GM12878 (cell line): ENCODE results near the gene LPIN1.

Experiments used
- BCL11A ChIP-seq: IDR thresholded peaks from 2 replicates; pipeline ENCODE4 v1.6.1; 2011; ENCODE audit warnings: low read depth, low read length
- CHD2 ChIP-seq: IDR thresholded peaks from 2 replicates; pipeline ENCODE4 v1.6.1; 2011; ENCODE audit warnings: low read depth, low read length, improper control_type of control experiment, borderline replicate concordance
- KDM1A ChIP-seq: fragments of 200-600 bp; sonication (generic); IDR thresholded peaks from 2 replicates; pipeline ENCODE4 v1.6.1; 2016; ENCODE audit warnings: borderline replicate concordance
- MXI1 ChIP-seq: fragments of 150-350 bp; IDR thresholded peaks from 2 replicates; pipeline ENCODE4 v1.6.1; 2011; ENCODE audit warnings: low read depth, mild to moderate bottlenecking, inconsistent platforms, low read length, improper control_type of control experiment
- MYB ChIP-seq: fragments of 150-350 bp; IDR thresholded peaks from 2 replicates; pipeline ENCODE4 v1.6.1; 2014; ENCODE audit warnings: mild to moderate bottlenecking, low read depth, low read length, borderline replicate concordance
- POLR2A ChIP-seq: IDR thresholded peaks from 2 replicates; pipeline ENCODE4 v1.6.1; 2011; ENCODE audit warnings: low read depth, mild to moderate bottlenecking, low read length
- RAD21 ChIP-seq: IDR thresholded peaks from 2 replicates; pipeline ENCODE4 v1.6.1; 2011; ENCODE audit warnings: mild to moderate bottlenecking, low read depth, low read length, moderate library complexity; ENCODE audit not compliant: insufficient read depth
- TCF12 ChIP-seq: IDR thresholded peaks from 2 replicates; pipeline ENCODE4 v1.6.1; 2011; ENCODE audit warnings: low read depth, mild to moderate bottlenecking, low read length
- YY1 ChIP-seq: IDR thresholded peaks from 2 replicates; pipeline ENCODE4 v1.6.1; 2011; ENCODE audit warnings: low read depth, mild to moderate bottlenecking, low read length
- TF ChIP-seq, protein P1 (sequence below), 3 experiments: IDR thresholded peaks in 2 of 3; conservative IDR thresholded peaks in 1 of 3; 2 replicates each; pipeline ENCODE4 v1.5.1; 2011; ENCODE audit warnings: low read depth in 3 of 3, low read length in 3 of 3, mild to moderate bottlenecking in 3 of 3, control low read depth in 2 of 3, moderate library complexity in 2 of 3, inconsistent platforms in 1 of 3, mixed read lengths in 1 of 3; ENCODE audit not compliant: control insufficient read depth in 2 of 3, insufficient read depth in 1 of 3; ENCODE audit errors: extremely low read depth in 1 of 3
- TF ChIP-seq, protein P2 (sequence below): IDR thresholded peaks from 2 replicates; pipeline ENCODE4 v1.6.1; 2012; ENCODE audit warnings: mild to moderate bottlenecking, low read depth, low read length
- TF ChIP-seq, protein P3 (sequence below): IDR thresholded peaks from 2 replicates; pipeline ENCODE4 v1.6.1; 2011; ENCODE audit warnings: low read depth, mild to moderate bottlenecking, low read length, moderate library complexity, borderline replicate concordance; ENCODE audit errors: extremely low read depth

DNA sequence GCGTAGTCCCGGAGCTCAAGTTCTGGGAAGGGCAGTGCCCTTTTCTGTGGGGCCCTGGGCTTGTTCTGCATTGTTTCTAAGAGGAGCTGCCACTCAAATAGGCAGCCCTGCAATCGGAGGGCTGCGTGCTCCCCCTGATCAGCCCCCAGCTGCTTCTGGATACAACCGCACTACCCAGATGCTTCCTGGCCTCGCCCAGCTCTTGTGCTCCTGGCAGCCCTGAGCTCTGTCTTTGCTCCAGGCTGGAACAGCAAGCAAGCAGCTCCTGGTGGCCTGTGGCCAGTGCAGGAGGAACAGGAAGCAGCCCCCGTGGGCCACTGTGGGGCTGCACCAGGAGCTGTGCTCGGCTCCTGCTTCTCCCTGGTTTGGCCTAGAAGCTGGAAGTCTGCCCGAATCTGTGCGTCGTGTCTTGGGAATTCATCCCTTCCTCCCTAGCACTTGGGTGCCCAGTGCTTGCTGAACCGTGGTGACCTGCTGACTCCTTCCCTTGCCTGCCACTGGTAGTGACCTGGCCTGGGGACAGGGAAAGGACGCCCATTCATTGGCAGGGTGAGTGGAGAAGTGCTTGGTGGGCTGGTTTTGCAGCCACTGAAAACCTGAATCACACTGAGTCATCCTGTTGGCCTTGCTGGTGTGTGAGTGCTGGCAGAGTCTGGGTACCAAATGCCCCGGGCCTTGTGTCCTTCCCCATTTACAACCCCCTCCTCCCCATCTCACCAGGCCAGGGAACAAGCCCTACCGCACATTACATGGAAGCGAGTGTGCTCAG is 49.1 kb upstream of the LPIN1 start:
- TF ChIP-seq, protein P1, sequence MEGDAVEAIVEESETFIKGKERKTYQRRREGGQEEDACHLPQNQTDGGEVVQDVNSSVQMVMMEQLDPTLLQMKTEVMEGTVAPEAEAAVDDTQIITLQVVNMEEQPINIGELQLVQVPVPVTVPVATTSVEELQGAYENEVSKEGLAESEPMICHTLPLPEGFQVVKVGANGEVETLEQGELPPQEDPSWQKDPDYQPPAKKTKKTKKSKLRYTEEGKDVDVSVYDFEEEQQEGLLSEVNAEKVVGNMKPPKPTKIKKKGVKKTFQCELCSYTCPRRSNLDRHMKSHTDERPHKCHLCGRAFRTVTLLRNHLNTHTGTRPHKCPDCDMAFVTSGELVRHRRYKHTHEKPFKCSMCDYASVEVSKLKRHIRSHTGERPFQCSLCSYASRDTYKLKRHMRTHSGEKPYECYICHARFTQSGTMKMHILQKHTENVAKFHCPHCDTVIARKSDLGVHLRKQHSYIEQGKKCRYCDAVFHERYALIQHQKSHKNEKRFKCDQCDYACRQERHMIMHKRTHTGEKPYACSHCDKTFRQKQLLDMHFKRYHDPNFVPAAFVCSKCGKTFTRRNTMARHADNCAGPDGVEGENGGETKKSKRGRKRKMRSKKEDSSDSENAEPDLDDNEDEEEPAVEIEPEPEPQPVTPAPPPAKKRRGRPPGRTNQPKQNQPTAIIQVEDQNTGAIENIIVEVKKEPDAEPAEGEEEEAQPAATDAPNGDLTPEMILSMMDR (IDR thresholded peaks at IDR 0.05 in 2 of 3, conservative IDR thresholded peaks at IDR 0.05 in 1 of 3; ENCODE audit: control insufficient read depth in 2 of 3, extremely low read depth in 1 of 3, insufficient read depth in 1 of 3, low read depth in 3 of 3, low read length in 3 of 3) = no peak
- TF ChIP-seq, protein P2, sequence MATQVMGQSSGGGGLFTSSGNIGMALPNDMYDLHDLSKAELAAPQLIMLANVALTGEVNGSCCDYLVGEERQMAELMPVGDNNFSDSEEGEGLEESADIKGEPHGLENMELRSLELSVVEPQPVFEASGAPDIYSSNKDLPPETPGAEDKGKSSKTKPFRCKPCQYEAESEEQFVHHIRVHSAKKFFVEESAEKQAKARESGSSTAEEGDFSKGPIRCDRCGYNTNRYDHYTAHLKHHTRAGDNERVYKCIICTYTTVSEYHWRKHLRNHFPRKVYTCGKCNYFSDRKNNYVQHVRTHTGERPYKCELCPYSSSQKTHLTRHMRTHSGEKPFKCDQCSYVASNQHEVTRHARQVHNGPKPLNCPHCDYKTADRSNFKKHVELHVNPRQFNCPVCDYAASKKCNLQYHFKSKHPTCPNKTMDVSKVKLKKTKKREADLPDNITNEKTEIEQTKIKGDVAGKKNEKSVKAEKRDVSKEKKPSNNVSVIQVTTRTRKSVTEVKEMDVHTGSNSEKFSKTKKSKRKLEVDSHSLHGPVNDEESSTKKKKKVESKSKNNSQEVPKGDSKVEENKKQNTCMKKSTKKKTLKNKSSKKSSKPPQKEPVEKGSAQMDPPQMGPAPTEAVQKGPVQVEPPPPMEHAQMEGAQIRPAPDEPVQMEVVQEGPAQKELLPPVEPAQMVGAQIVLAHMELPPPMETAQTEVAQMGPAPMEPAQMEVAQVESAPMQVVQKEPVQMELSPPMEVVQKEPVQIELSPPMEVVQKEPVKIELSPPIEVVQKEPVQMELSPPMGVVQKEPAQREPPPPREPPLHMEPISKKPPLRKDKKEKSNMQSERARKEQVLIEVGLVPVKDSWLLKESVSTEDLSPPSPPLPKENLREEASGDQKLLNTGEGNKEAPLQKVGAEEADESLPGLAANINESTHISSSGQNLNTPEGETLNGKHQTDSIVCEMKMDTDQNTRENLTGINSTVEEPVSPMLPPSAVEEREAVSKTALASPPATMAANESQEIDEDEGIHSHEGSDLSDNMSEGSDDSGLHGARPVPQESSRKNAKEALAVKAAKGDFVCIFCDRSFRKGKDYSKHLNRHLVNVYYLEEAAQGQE = no peak
- TF ChIP-seq MYB (no peak), POLR2A (no peak), RAD21 (no peak), BCL11A (no peak), TCF12 (no peak), YY1 (no peak), CHD2 (no peak), MXI1 (no peak), KDM1A (no peak)
- TF ChIP-seq, protein P3, sequence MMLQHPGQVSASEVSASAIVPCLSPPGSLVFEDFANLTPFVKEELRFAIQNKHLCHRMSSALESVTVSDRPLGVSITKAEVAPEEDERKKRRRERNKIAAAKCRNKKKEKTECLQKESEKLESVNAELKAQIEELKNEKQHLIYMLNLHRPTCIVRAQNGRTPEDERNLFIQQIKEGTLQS = no peak
